ENCODE results near the gene GBGT1. TPM values are rescaled to one million over a fixed set of nuclear protein-coding genes. Genes with fewer than 3 reads are reported as not detected.

GBGT1 gene
- total RNA-seq, 3 donors from 2014 or later (not counting 1 experiment from before 2014, with no cell fraction given) = 1.4 to 2.2 (median 1.7) TPM

- H3K9me3 Mint-ChIP-seq = no peaks in the 10 kb centered on the region
- no peak for TF ChIP-seq CTCF (IDR thresholded peaks at IDR 0.05)
- DNase-seq (no peak), ATAC-seq (no peak)
- H3K27ac ChIP-seq (ENCODE audit: low read length) = no peak overlapping the region
- no peaks in the 10 kb centered on the region for H3K36me3 Mint-ChIP-seq
- H3K9me3 ChIP-seq (ENCODE audit: control insufficient read depth, insufficient read depth, low read length) = no peaks in the 10 kb centered on the region
- H3K27me3 ChIP-seq (ENCODE audit: control insufficient read depth, insufficient read depth, low read length) = no peaks in the 10 kb centered on the region
- peaks cover 80% of the 10 kb centered on the region for H3K4me1 ChIP-seq (ENCODE audit: control insufficient read depth, insufficient read depth, low read length)
- intact Hi-C loops (cut with micrococcal nuclease) = loop anchor here (10.0 kb wide), 2 partner anchors 925 to 1885 kb away; partner anchors contain the start of gene BRD3
- no peaks in the 10 kb centered on the region for H3K27me3 Mint-ChIP-seq (ENCODE audit: low read depth in 2 of 2)
- H3K4me3 Mint-ChIP-seq = no peak overlapping the region
- H3K4me1 Mint-ChIP-seq = peaks cover 39 to 55% of the 10 kb centered on the region in 2 donors
- WGBS (ENCODE audit: insufficient coverage) = 95% methylated on average over 23 of the region's 24 CpGs
- H3K36me3 ChIP-seq (ENCODE audit: control insufficient read depth, insufficient read depth, low read length) = no peaks in the 10 kb centered on the region
- peak overlapping the region in 1 of 2 donors; percentile 98 for H3K27ac Mint-ChIP-seq
- H3K4me3 ChIP-seq (ENCODE audit: low read length) = no peak overlapping the region
Observed at GRCh38 chr9:133139246-133140173, 24.2 kb downstream of the GBGT1 start.

- H3K27ac Mint-ChIP-seq = peak overlapping the region; percentile 70 to 93
- no peaks in the 10 kb centered on the region for H3K27me3 Mint-ChIP-seq (ENCODE audit: low read depth in 2 of 2)
- H3K4me3 ChIP-seq (ENCODE audit: low read length) = no peak overlapping the region
- H3K9me3 Mint-ChIP-seq = no peaks in the 10 kb centered on the region
- no peaks in the 10 kb centered on the region for H3K27me3 ChIP-seq (ENCODE audit: control insufficient read depth, insufficient read depth, low read length)
- peak in 1 of 2 donors; percentile 28 for DNase-seq
- no peak overlapping the region for H3K27ac ChIP-seq (ENCODE audit: low read length)
- H3K9me3 ChIP-seq (ENCODE audit: control insufficient read depth, insufficient read depth, low read length) = no peaks in the 10 kb centered on the region
- TF ChIP-seq CTCF (IDR thresholded peaks at IDR 0.05) = no peak
- 88% methylated on average over 13 of the region's 16 CpGs for WGBS (ENCODE audit: insufficient coverage)
- H3K4me3 Mint-ChIP-seq = no peak overlapping the region
- H3K36me3 Mint-ChIP-seq = no peaks in the 10 kb centered on the region
- intact Hi-C loops (cut with micrococcal nuclease) = no loop called here
- no peaks in the 10 kb centered on the region for H3K36me3 ChIP-seq (ENCODE audit: control insufficient read depth, insufficient read depth, low read length)
- H3K4me1 ChIP-seq (ENCODE audit: control insufficient read depth, insufficient read depth, low read length) = peaks cover 82% of the 10 kb centered on the region
- no peak for ATAC-seq
- H3K4me1 Mint-ChIP-seq = peaks cover 42 to 58% of the 10 kb centered on the region in 2 donors
Observed at GRCh38 chr9:133137451-133138231, 26.1 kb downstream of the GBGT1 start.

- WGBS (ENCODE audit: insufficient coverage) = 65% methylated on average over 8 of the region's 8 CpGs
- Histone ChIP-seq H3K4me3 (ENCODE audit: low read length) (no peak overlapping the region), H3K36me3 (ENCODE audit: control insufficient read depth, insufficient read depth, low read length) (no peaks in the 10 kb centered on the region), H3K27ac (ENCODE audit: low read length) (peak overlapping the region; percentile 99), H3K9me3 (ENCODE audit: control insufficient read depth, insufficient read depth, low read length) (no peaks in the 10 kb centered on the region), H3K4me1 (ENCODE audit: control insufficient read depth, insufficient read depth, low read length) (peaks cover 82% of the 10 kb centered on the region), H3K27me3 (ENCODE audit: control insufficient read depth, insufficient read depth, low read length) (no peaks in the 10 kb centered on the region)
- Mint-ChIP-seq H3K27ac (peak overlapping the region; percentile 75 to 93), H3K9me3 (no peaks in the 10 kb centered on the region), H3K4me1 (peaks cover 49 to 65% of the 10 kb centered on the region in 2 donors), H3K27me3 (ENCODE audit: low read depth in 2 of 2) (no peaks in the 10 kb centered on the region), H3K4me3 (peak overlapping the region; percentile 49), H3K36me3 (no peaks in the 10 kb centered on the region)
- TF ChIP-seq CTCF (IDR thresholded peaks at IDR 0.05) = no peak
- DNase-seq (peak in 1 of 2 donors; percentile 70), ATAC-seq (no peak)
- intact Hi-C loops (cut with micrococcal nuclease) = no loop called here
Observed at GRCh38 chr9:133135146-133135745, 28.5 kb downstream of the GBGT1 start.

Measured in natural killer cell (primary cell).